HPDE6-E6E7 (cell line): ENCODE measurements around the gene PDE6D.

Source experiments
- DNase-seq: peaks from one replicate; pipeline ENCODE4 v3.0.0; 2011; ENCODE audit warnings: missing footprints; ENCODE audit errors: extremely low spot score

PDE6D gene

DNA sequence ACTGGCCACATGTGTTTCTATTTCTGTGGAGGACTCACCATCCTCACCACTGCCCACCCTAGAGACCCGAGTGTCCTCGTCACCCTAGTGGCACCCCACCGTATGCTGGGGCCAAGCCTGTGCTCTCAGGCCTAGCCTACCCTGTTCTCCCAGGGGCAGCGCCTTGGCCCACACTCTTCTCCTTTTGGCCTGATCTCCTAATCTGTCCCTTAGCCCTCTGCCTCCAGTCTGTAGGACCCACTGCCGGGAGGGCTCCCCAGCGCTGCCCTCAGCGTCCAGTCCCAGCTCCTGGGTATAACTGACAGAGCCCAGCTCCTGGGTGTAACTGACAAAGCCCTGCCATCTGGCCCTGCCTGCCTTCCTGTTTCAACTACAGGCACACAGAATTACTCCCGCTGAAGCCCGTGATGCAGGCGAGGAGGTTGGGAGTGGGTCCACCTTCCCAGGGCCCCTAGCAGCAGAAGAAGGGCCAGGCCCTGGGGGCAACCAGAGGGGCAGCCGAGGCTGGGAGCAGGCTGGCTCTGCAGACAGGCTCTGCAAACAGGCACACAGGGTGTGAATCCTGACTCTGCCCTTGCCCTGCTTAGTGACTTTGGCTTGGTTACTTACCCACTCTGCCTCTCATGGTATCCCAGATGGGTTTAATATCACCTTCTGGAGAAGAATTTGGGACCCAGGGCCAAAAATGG, 98.3 kb downstream of the PDE6D start:
- no peak for DNase-seq
